K562 (cell line): ENCODE measurements around the gene CHRNE. TPM values are rescaled to one million over a fixed set of nuclear protein-coding genes. Genes with fewer than 3 reads are reported as not detected.

Experiments
- ATAC-seq: fragments of 200-7000 bp; cut with Tn5 transposase; 3 replicates; pipeline ENCODE4 v1.9.1; 2020; ENCODE audit warnings: moderate library complexity
- BruUV-seq: library from RNA; stranded (reverse); fragments of 400-500 nt; replicated peaks from 2 replicates; lab custom pipeline; 2021; lab: Mats Ljungman, UMichigan
- CTCF ChIA-PET: fragments of 300-600 bp; formaldehyde crosslinking; extraction: SDS; loops from one replicate; lab custom pipeline; 2021; ENCODE audit warnings: low intra/inter-chr PET ratio; lab: Yijun Ruan, JAX
- POLR2A ChIA-PET: fragments of 300-600, 350-650 bp; sonication (Branson Sonifier 250); formaldehyde crosslinking; extraction: SDS; loops from one replicate; lab custom pipeline; 2021; ENCODE audit warnings: antibody characterized with exemption, inconsistent platforms; lab: Yijun Ruan, JAX
- DNase-seq, 4 experiments: peaks; one replicate each; pipeline versions ENCODE4 v3.0.0 to v3.0.0-alpha.2; 2011 to 2018; ENCODE audit warnings: low spot score in 3 of 4, mixed read lengths in 3 of 4; ENCODE audit errors: extremely low read depth in 1 of 4
- FAIRE-seq: peaks from 2 replicates; lab custom pipeline; 2011; peaks lifted over from hg19 to GRCh38; lab: Jason Lieb, UNC
- H2AFZ ChIP-seq: 2 replicates; pipeline ENCODE4 v1.6.0; 2011; ENCODE audit warnings: low read depth, low read length, control low read depth, inconsistent platforms
- H3K27ac ChIP-seq: fragments of 200-600 bp; 3 replicates; pipeline ENCODE4 v1.8.0; 2011; ENCODE audit warnings: low read depth, mild to moderate bottlenecking, control low read depth, inconsistent platforms, low read length, moderate library complexity, mixed read lengths; ENCODE audit errors: extremely low read depth
- H3K27me3 ChIP-seq, 2 experiments: fragments of 300-600 bp in 1 of 2; 2 replicates in 1 of 2; 3 replicates in 1 of 2; pipeline versions ENCODE4 v1.6.0 to v1.8.0; 2011; ENCODE audit warnings: inconsistent platforms in 2 of 2, low read length in 2 of 2, mild to moderate bottlenecking in 1 of 2, mixed read lengths in 1 of 2, moderate library complexity in 1 of 2; ENCODE audit not compliant: control insufficient read depth in 2 of 2, insufficient read depth in 2 of 2
- H3K36me3 ChIP-seq: fragments of 300-600 bp; 3 replicates; pipeline ENCODE4 v1.8.0; 2011; ENCODE audit warnings: mild to moderate bottlenecking, low read length, inconsistent platforms; ENCODE audit not compliant: control insufficient read depth, insufficient read depth
- H3K4me1 ChIP-seq, 2 experiments: fragments of 200-600 bp in 1 of 2; replicated peaks in 1 of 2; 2 replicates in 1 of 2; 3 replicates in 1 of 2; pipeline versions ENCODE4 v1.5.1 to v1.8.0; 2011; ENCODE audit warnings: inconsistent platforms in 2 of 2, low read length in 2 of 2, mild to moderate bottlenecking in 1 of 2, mixed read lengths in 1 of 2, moderate library complexity in 1 of 2; ENCODE audit not compliant: control insufficient read depth in 2 of 2, insufficient read depth in 2 of 2
- H3K4me2 ChIP-seq: 2 replicates; pipeline ENCODE4 v1.6.1; 2011; ENCODE audit warnings: low read length, control low read depth, inconsistent platforms, mixed read lengths; ENCODE audit not compliant: insufficient read depth
- H3K4me3 ChIP-seq: fragments of 200-600 bp; sonication (generic), shearing (Covaris generic); 2 replicates; pipeline ENCODE4 v1.5.1; 2016; ENCODE audit warnings: control low read depth, inconsistent platforms
- H3K79me2 ChIP-seq: fragments of 200-600 bp; 3 replicates; pipeline ENCODE4 v1.8.0; 2011; ENCODE audit warnings: low read length, inconsistent platforms; ENCODE audit not compliant: control insufficient read depth, insufficient read depth
- H3K9ac ChIP-seq, 2 experiments: 2 replicates each; pipeline versions ENCODE4 v1.6.0 to v1.6.1; 2011; ENCODE audit warnings: low read depth in 2 of 2, low read length in 2 of 2, control low read depth in 1 of 2, inconsistent platforms in 1 of 2, mild to moderate bottlenecking in 1 of 2, mixed read lengths in 1 of 2; ENCODE audit not compliant: insufficient read depth in 1 of 2
- H3K9me1 ChIP-seq: one replicate; pipeline ENCODE4 v1.6.0; 2011; ENCODE audit warnings: inconsistent platforms, mild to moderate bottlenecking, low read length, moderate library complexity; ENCODE audit not compliant: control insufficient read depth, insufficient read depth
- H3K9me3 ChIP-seq: replicated peaks from 2 replicates; pipeline ENCODE4 v1.5.1; 2011; ENCODE audit warnings: low read depth, low read length, inconsistent platforms; ENCODE audit not compliant: control insufficient read depth, insufficient read depth
- H4K20me1 ChIP-seq: replicated peaks from 2 replicates; pipeline ENCODE4 v1.6.1; 2011; ENCODE audit warnings: low read length, inconsistent platforms, mixed read lengths; ENCODE audit not compliant: control insufficient read depth, insufficient read depth
- ELF2 ChIP-seq: fragments of 250-450 bp; sonication (Bioruptor Pico); IDR thresholded peaks from 2 replicates; pipeline ENCODE4 v1.5.0; 2021; ENCODE audit warnings: mild to moderate bottlenecking
- ESRRA ChIP-seq: fragments of 450-650 bp; IDR thresholded peaks from 2 replicates; pipeline ENCODE4 v1.6.1; 2014; ENCODE audit warnings: low read depth, mild to moderate bottlenecking, moderate library complexity, borderline replicate concordance
- HSF4 ChIP-seq: fragments of 250-450 bp; sonication (Bioruptor Pico); IDR thresholded peaks from 2 replicates; pipeline ENCODE4 v2.1.2; 2022; ENCODE audit warnings: mild to moderate bottlenecking, moderate library complexity, borderline replicate concordance
- KAT2B ChIP-seq: IDR thresholded peaks from one replicate; pipeline ENCODE4 v1.6.1; 2012; ENCODE audit warnings: low read depth, mild to moderate bottlenecking, control low read depth, inconsistent platforms, low read length, moderate library complexity
- KDM5B ChIP-seq: fragments of 200-600 bp; sonication (generic); IDR thresholded peaks from 2 replicates; pipeline ENCODE4 v1.6.1; 2012; ENCODE audit warnings: low read depth, mild to moderate bottlenecking, moderate library complexity, low read length, control low read depth, inconsistent platforms; ENCODE audit not compliant: insufficient replicate concordance
- MIER1 ChIP-seq: fragments of 450-650 bp; IDR thresholded peaks from 2 replicates; pipeline ENCODE4 v1.6.1; 2016; ENCODE audit warnings: antibody characterized with exemption, mild to moderate bottlenecking, low read depth
- NUFIP1 ChIP-seq: fragments of 450-650 bp; IDR thresholded peaks from 2 replicates; pipeline ENCODE4 v1.6.1; 2018; ENCODE audit not compliant: partially characterized antibody
- PML ChIP-seq: IDR thresholded peaks from 2 replicates; pipeline ENCODE4 v1.6.1; 2012; ENCODE audit warnings: low read length, inconsistent platforms
- POU5F1 ChIP-seq: fragments of 150-350 bp; IDR thresholded peaks from 2 replicates; pipeline ENCODE4 v1.6.1; 2014; ENCODE audit warnings: borderline replicate concordance, low read length, low read depth, mild to moderate bottlenecking; ENCODE audit not compliant: partially characterized antibody
- RAD51 ChIP-seq: fragments of 450-650 bp; IDR thresholded peaks from 2 replicates; pipeline ENCODE4 v1.7.1; 2016; ENCODE audit warnings: low read depth, mild to moderate bottlenecking, borderline replicate concordance
- RBM22 ChIP-seq: fragments of 200-400 bp; formaldehyde crosslinking; IDR thresholded peaks from 2 replicates; pipeline ENCODE4 v1.6.1; 2018; ENCODE audit warnings: low read length, low read depth; ENCODE audit not compliant: poor library complexity, severe bottlenecking
- RFX1 ChIP-seq: fragments of 450-650 bp; IDR thresholded peaks from 2 replicates; pipeline ENCODE4 v1.6.1; 2016; ENCODE audit warnings: mild to moderate bottlenecking, moderate library complexity
- SIN3B ChIP-seq: fragments of 450-650 bp; IDR thresholded peaks from 2 replicates; pipeline ENCODE4 v1.6.1; 2017; ENCODE audit warnings: low read depth, mild to moderate bottlenecking, moderate library complexity
- SP2 ChIP-seq: IDR thresholded peaks from 2 replicates; pipeline ENCODE4 v1.6.1; 2011; ENCODE audit warnings: mild to moderate bottlenecking, low read depth, low read length, moderate library complexity; ENCODE audit not compliant: poor library complexity, severe bottlenecking; ENCODE audit errors: extremely low read depth
- TEAD4 ChIP-seq, 2 experiments: sonication (generic) in 1 of 2; formaldehyde crosslinking in 1 of 2; IDR thresholded peaks; 2 replicates each; pipeline versions ENCODE4 v1.6.1 to v1.8.0; 2012 to 2022; ENCODE audit warnings: borderline replicate concordance in 1 of 2, inconsistent platforms in 1 of 2, low read length in 1 of 2, mild to moderate bottlenecking in 1 of 2, missing genetic modification reagents in 1 of 2
- ZNF212 ChIP-seq: fragments of 450-650 bp; formaldehyde crosslinking; IDR thresholded peaks from 2 replicates; pipeline ENCODE4 v1.4.0; 2020; ENCODE audit warnings: mild to moderate bottlenecking
- ZNF316 ChIP-seq: fragments of 450-650 bp; IDR thresholded peaks from 2 replicates; pipeline ENCODE4 v1.6.1; 2016
- ZNF561 ChIP-seq: fragments of 450-650 bp; formaldehyde crosslinking; conservative IDR thresholded peaks from 2 replicates; pipeline ENCODE4 v1.4.0; 2020; ENCODE audit warnings: mild to moderate bottlenecking, moderate library complexity
- ZNF79 ChIP-seq: fragments of 250-450 bp; sonication (Bioruptor Pico); IDR thresholded peaks from 2 replicates; pipeline ENCODE4 v1.4.0; 2020; ENCODE audit warnings: low read depth, mild to moderate bottlenecking, moderate library complexity
- WGBS: fragments of 100-300 bp; shearing (Covaris generic); methylation state at CpG from one replicate; pipeline ENCODE4 v1.1.6; 2016; ENCODE audit warnings: low coverage, mixed read lengths; ENCODE audit not compliant: insufficient coverage; ENCODE audit errors: missing lambda C conversion rate; 5-methylcytosine and 5-hydroxymethylcytosine counted together
- in situ Hi-C: fragments of 300-500 bp; cut with MboI; formaldehyde crosslinking; loops from 4 replicates; pipeline ENCODE4 v1.15.0; 2018; ENCODE audit warnings: inconsistent platforms, mixed read lengths
- intact Hi-C: fragments of 100-400 bp; cut with micrococcal nuclease; formaldehyde crosslinking; loops from 2 replicates; pipeline ENCODE4 v1.14.2; 2022
- polyA plus RNA-seq, 8 experiments: library from polyadenylated mRNA; depleted of rRNA in 4 of 8; stranded (reverse) in 5 of 8; unstranded in 3 of 8; fragments of >200 nt; fragmentation: Nextera tagmentation in 2 of 8; fragmentation: Illumina TruSeq in 1 of 8; extraction: Ambion mirVana in 2 of 8; extraction: Trizol in 1 of 8; gene quantifications; 2 replicates each; pipeline versions ENCODE4 v1.2.1 to v1.2.3, GENCODE V29; 2011 to 2014; ENCODE audit warnings: inconsistent platforms in 1 of 8, missing spikeins in 1 of 8
- total RNA-seq, 7 experiments: library from RNA; depleted of rRNA in 6 of 7; stranded (reverse); fragments of >200 nt in 6 of 7; fragmentation: Illumina TruSeq in 2 of 7; extraction: Trizol in 2 of 7; gene quantifications; 2 replicates each; pipeline versions ENCODE4 v1.2.1 to v1.2.3, GENCODE V29; 2011 to 2021; ENCODE audit warnings: low replicate concordance in 1 of 7
- TF ChIP-seq, protein P1 (sequence below): fragments of 450-650 bp; formaldehyde crosslinking; IDR thresholded peaks from 2 replicates; pipeline ENCODE4 v1.4.0; 2020; ENCODE audit warnings: mild to moderate bottlenecking, moderate library complexity

Gene CHRNE
- total and polyA plus RNA-seq, 9 of the 15 experiments (the other 6 are each of a cell fraction or from before 2014, with no cell fraction given): not detected

DNA sequence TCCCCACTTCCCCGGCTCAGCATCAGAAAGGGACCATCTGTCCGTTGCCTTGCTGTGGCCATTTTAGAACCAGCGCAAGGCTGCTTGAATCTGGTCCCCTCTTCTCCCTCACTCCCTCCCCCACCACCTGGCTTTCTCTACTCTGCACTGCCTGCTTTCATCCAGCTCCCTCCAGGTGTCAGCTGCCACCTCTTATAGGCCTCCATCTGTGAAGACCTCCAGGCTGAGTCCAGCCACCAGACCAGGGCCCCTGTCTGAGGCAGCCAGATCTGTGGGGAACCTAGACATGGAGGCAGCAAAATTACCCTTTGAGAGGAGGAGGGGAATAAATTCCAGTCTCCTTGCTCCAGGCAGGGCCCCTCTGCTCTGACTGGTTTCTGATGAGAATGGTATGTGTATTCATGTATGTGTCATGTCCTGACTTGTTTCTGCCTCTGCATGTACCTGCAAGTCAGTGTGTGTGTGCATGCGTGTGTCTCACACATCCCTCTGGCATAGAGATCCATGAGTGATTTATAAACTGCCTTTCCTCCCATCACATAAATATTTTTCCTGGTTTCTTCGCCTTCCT, 48.7 kb downstream of the CHRNE start (continued):
- TF ChIP-seq RBM22 (no peak), ZNF212 (CRISPR knock-in tag) (no peak), ELF2 (CRISPR knock-in tag) (no peak), NUFIP1 (no peak), MIER1 (no peak)
- TF ChIP-seq, protein P1, sequence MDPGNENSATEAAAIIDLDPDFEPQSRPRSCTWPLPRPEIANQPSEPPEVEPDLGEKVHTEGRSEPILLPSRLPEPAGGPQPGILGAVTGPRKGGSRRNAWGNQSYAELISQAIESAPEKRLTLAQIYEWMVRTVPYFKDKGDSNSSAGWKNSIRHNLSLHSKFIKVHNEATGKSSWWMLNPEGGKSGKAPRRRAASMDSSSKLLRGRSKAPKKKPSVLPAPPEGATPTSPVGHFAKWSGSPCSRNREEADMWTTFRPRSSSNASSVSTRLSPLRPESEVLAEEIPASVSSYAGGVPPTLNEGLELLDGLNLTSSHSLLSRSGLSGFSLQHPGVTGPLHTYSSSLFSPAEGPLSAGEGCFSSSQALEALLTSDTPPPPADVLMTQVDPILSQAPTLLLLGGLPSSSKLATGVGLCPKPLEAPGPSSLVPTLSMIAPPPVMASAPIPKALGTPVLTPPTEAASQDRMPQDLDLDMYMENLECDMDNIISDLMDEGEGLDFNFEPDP (CRISPR knock-in tag): no peak

- H3K36me3 ChIP-seq: peaks cover 12% of the 10 kb centered on the region; the same call in 2 of the 3 replicates
- no peak overlapping the region for H3K9ac ChIP-seq
- FAIRE-seq: no peak
- ATAC-seq: no peak
- H3K27ac ChIP-seq: no peak overlapping the region
- in situ Hi-C loops (no loop called here), intact Hi-C loops (no loop called here)
- H4K20me1 ChIP-seq: peaks cover 11% of the 10 kb centered on the region
- WGBS: 83% methylated on average over 1 of the region's 2 CpGs
- no peaks in the 10 kb centered on the region for H3K9me1 ChIP-seq
- H3K4me2 ChIP-seq: no peak overlapping the region
- H3K9me3 ChIP-seq: no peaks in the 10 kb centered on the region
- H2AFZ ChIP-seq: no peak overlapping the region
- TF ChIP-seq RFX1 (no peak), RAD51 (no peak), POU5F1 (no peak), ESRRA (no peak), ZNF316 (no peak), SIN3B (no peak), HSF4 (CRISPR knock-in tag) (no peak), KDM5B (no peak), KAT2B (no peak), ZNF79 (CRISPR knock-in tag) (no peak), PML (no peak), TEAD4 (IDR thresholded peaks at IDR 0.05; ENCODE audit: low read length) (no peak), TEAD4 (CRISPR knock-in tag; IDR thresholded peaks at IDR 0.05; ENCODE audit: borderline replicate concordance) (no peak), ZNF561 (CRISPR knock-in tag) (no peak), SP2 (no peak)
- DNase-seq: no peak
- no TSS peak for BruUV-seq
- ChIA-PET POLR2A (interaction anchor here (1.3 kb wide), 1 partner anchor 15 kb away, joined by 3 read pairs; no protein-coding TSS in a partner anchor), CTCF (no interaction called here)
- H3K4me3 ChIP-seq: no peak overlapping the region
- H3K79me2 ChIP-seq: peaks cover 55% of the 10 kb centered on the region
- H3K27me3 ChIP-seq: no peaks in the 10 kb centered on the region
- peaks cover 10 to 12% of the 10 kb centered on the region in 2 experiments; a peak in 4 of 5 replicates for H3K4me1 ChIP-seq
Observed at GRCh38 chr17:4853208-4853671, 49.7 kb downstream of the CHRNE start.
